Type B pancreatic cell (in vitro differentiated cells): ENCODE results near the gene TNFSF15. TPM values are rescaled to one million over a fixed set of nuclear protein-coding genes. Genes with fewer than 3 reads are reported as not detected.

Source experiments
- DNase-seq: peaks from one replicate; pipeline ENCODE4 v3.0.0; 2021; ENCODE audit warnings: mixed read lengths; ENCODE audit not compliant: unreplicated experiment; ENCODE audit errors: extremely low spot score
- H3K27ac Mint-ChIP-seq: 2 replicates; pipeline ENCODE4 v1.8.0; 2021; ENCODE audit warnings: mild to moderate bottlenecking, mixed read lengths
- H3K27me3 Mint-ChIP-seq: 2 replicates; pipeline ENCODE4 v1.8.0; 2021; ENCODE audit warnings: mixed read lengths
- H3K36me3 Mint-ChIP-seq: 2 replicates; pipeline ENCODE4 v1.8.0; 2021; ENCODE audit warnings: mixed read lengths
- H3K4me1 Mint-ChIP-seq: one replicate; pipeline ENCODE4 v1.8.0; 2021; ENCODE audit warnings: mixed read lengths; ENCODE audit not compliant: unreplicated experiment
- H3K4me3 Mint-ChIP-seq: 2 replicates; pipeline ENCODE4 v1.8.0; 2021; ENCODE audit warnings: mild to moderate bottlenecking, mixed read lengths
- H3K9me3 Mint-ChIP-seq: 2 replicates; pipeline ENCODE4 v1.8.0; 2021; ENCODE audit warnings: mixed read lengths
- total RNA-seq: library from RNA; stranded (reverse); gene quantifications from 2 replicates; pipeline ENCODE4 v1.2.1, GENCODE V29; 2021; ENCODE audit warnings: low replicate concordance
- TF ChIP-seq, protein P1 (sequence below): fragments of 200-600 bp; sonication (generic); conservative IDR thresholded peaks from 2 replicates; pipeline ENCODE4 v1.5.0; 2021; ENCODE audit warnings: antibody characterized with exemption, mild to moderate bottlenecking

Gene TNFSF15
- total RNA-seq, 1 donor from 2014 or later, result 3.3 TPM

DNA sequence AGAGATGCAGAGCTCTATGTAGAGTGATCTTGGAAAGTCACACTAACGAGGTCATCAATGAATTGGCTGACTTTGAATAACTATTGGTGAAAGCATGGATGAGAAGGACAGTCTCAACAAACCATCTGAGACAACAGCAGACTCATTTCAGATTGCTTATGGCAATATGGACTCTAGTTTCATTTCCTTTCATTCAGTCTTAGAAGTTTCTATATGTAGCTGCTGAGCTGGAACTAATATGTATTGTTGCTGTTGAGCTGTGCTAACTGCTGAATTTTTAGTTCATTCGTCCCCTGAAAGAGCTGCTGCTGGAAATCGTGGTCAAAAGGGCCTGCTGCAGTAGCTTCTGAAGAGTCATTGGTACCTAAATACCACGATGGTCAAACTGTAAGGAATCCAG lies 31.3 kb downstream of the TNFSF15 start:
- DNase-seq, result no peak
- no peak overlapping the region for H3K4me3 Mint-ChIP-seq
- TF ChIP-seq, protein P1, sequence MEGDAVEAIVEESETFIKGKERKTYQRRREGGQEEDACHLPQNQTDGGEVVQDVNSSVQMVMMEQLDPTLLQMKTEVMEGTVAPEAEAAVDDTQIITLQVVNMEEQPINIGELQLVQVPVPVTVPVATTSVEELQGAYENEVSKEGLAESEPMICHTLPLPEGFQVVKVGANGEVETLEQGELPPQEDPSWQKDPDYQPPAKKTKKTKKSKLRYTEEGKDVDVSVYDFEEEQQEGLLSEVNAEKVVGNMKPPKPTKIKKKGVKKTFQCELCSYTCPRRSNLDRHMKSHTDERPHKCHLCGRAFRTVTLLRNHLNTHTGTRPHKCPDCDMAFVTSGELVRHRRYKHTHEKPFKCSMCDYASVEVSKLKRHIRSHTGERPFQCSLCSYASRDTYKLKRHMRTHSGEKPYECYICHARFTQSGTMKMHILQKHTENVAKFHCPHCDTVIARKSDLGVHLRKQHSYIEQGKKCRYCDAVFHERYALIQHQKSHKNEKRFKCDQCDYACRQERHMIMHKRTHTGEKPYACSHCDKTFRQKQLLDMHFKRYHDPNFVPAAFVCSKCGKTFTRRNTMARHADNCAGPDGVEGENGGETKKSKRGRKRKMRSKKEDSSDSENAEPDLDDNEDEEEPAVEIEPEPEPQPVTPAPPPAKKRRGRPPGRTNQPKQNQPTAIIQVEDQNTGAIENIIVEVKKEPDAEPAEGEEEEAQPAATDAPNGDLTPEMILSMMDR, result no peak
- H3K27ac Mint-ChIP-seq, result no peak overlapping the region
- no peaks in the 10 kb centered on the region for H3K36me3 Mint-ChIP-seq
- peaks cover 10% of the 10 kb centered on the region for H3K27me3 Mint-ChIP-seq
- H3K4me1 Mint-ChIP-seq, result peaks cover 4% of the 10 kb centered on the region
- no peaks in the 10 kb centered on the region for H3K9me3 Mint-ChIP-seq

DNA sequence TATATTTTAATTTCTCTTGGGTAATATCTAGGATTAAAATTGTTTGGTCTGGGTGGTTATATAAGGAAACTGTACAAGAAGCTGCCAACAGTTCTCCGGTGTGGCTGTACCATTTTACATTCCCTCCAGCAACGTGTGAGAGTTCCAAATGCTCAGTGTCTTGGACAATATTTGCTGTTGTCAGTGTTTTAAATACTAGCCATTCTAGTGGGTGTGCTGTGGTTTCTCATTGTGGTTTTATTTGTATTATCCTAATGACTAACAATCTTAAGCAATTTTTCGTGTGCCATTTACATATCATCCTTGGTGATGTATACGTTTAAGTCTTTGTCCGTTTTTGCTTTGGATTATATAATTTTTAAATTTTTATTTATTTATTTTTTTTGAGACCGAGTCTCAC lies 34.0 kb downstream of the TNFSF15 start:
- TF ChIP-seq, protein P1, result no peak
- Mint-ChIP-seq H3K36me3 (no peaks in the 10 kb centered on the region), H3K9me3 (no peaks in the 10 kb centered on the region), H3K4me3 (no peak overlapping the region), H3K4me1 (peaks cover 4% of the 10 kb centered on the region), H3K27me3 (no peaks in the 10 kb centered on the region), H3K27ac (no peak overlapping the region)
- no peak for DNase-seq

DNA sequence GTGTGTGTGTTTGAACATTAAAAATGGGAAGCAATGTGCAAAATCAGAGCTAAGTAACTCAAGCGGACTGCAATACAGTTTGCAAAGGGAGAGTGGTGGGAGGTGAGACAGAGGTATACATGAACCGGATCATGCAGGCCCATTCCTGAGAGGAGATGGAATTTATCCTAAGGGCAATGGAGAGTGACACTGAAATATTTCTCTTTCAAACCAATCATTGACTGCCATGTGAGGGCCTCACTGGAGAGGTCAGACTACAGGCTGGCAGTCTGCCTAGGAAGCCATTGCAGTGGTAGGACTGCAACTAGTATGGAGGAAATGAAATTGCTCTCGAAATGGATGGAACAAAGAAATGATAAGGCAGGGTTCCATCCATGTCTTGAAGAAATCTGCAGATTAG lies 34.8 kb downstream of the TNFSF15 start:
- H3K4me3 Mint-ChIP-seq, result no peak overlapping the region
- no peak for DNase-seq
- no peak overlapping the region for H3K27ac Mint-ChIP-seq
- peaks cover 1% of the 10 kb centered on the region for H3K27me3 Mint-ChIP-seq
- H3K36me3 Mint-ChIP-seq, result no peaks in the 10 kb centered on the region
- TF ChIP-seq, protein P1, result no peak
- no peaks in the 10 kb centered on the region for H3K9me3 Mint-ChIP-seq
- H3K4me1 Mint-ChIP-seq, result peaks cover 4% of the 10 kb centered on the region

DNA sequence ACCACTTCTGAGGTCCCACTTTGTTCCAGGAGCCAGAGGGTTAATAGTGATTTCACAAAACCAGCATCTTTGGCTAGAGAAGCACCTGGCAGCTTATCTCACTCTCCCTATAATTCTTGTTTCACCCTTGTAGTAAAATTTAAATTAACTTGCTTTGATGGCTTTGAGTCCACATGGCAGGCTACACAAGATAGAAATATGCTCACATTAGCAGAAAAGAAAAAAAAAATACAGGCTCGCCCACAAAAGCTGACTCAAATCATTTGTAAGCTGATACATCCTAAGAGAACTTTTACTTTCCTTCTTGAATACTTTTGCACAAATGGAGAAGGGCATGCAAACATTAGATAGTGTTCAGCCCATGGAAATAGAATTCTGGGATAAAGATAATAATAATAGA lies 36.2 kb downstream of the TNFSF15 start:
- H3K36me3 Mint-ChIP-seq, result no peaks in the 10 kb centered on the region
- H3K27ac Mint-ChIP-seq, result no peak overlapping the region
- DNase-seq, result no peak
- H3K27me3 Mint-ChIP-seq, result peaks cover 6% of the 10 kb centered on the region
- H3K9me3 Mint-ChIP-seq, result no peaks in the 10 kb centered on the region
- peaks cover 4% of the 10 kb centered on the region for H3K4me1 Mint-ChIP-seq
- TF ChIP-seq, protein P1, result no peak
- no peak overlapping the region for H3K4me3 Mint-ChIP-seq

DNA sequence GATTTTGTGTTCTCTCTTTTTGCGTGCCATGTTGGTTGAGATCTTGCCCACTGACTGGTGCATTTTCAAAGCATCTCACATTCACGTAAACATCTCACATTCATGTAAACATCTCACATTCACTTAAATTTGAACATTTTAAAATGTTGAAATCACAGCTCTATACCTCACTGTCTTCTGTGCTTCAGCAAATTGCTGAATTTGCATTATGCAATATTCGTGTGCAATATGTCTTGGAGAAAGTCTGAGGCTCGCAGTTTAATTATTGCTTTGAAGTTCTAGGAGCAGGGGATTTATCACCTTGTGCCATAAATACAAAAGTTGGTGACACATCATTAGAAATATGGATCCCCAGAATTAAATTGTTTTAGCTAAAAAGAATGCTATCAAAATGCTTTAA lies 42.6 kb downstream of the TNFSF15 start:
- peaks cover 14% of the 10 kb centered on the region for H3K27me3 Mint-ChIP-seq
- no peak for DNase-seq
- H3K4me3 Mint-ChIP-seq, result no peak overlapping the region
- TF ChIP-seq, protein P1, result no peak
- H3K36me3 Mint-ChIP-seq, result no peaks in the 10 kb centered on the region
- no peaks in the 10 kb centered on the region for H3K4me1 Mint-ChIP-seq
- no peaks in the 10 kb centered on the region for H3K9me3 Mint-ChIP-seq
- no peak overlapping the region for H3K27ac Mint-ChIP-seq

DNA sequence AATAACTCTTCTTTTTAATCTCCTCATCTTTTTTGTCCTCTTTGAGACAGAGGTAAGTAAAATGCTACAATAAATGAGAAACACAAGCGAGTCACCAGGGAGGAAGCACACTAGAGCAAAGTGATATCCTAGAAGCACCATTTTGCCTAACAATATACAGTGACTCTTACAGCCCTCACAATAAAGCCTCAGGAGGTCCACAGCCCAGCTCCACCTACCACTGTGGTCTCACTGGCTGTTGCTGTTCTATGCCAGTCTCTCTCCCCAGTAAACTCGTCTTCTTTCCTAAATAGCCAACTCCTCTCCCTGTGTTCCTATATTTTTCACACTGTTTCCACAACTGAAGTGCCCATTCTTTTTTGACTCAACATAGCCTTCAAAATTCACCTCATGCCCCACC lies 44.3 kb downstream of the TNFSF15 start:
- Mint-ChIP-seq H3K4me1 (no peaks in the 10 kb centered on the region), H3K27me3 (peaks cover 29% of the 10 kb centered on the region), H3K27ac (no peak overlapping the region), H3K36me3 (no peaks in the 10 kb centered on the region), H3K9me3 (no peaks in the 10 kb centered on the region), H3K4me3 (no peak overlapping the region)
- TF ChIP-seq, protein P1, result no peak
- DNase-seq, result no peak
